Omental fat pad (tissue), 4 donors: ENCODE measurements around the gene SPRED2. TPM values are rescaled to one million over a fixed set of nuclear protein-coding genes. Genes with fewer than 3 reads are reported as not detected.

Source experiments
- ATAC-seq: fragments of 150-250 bp; one replicate; pipeline ENCODE4 v1.9.1; 2016; ENCODE audit warnings: mild to moderate bottlenecking, moderate library complexity; ENCODE audit not compliant: low FRiP score
- DNase-seq: peaks from one replicate; pipeline ENCODE4 v3.0.0-alpha.2; 2019; ENCODE audit warnings: low spot score
- CTCF ChIP-seq, 3 donors: fragments of 450-650 bp; IDR thresholded peaks; one replicate each; pipeline ENCODE4 v1.5.1; 2016 to 2017; ENCODE audit warnings: antibody characterized with exemption in 3 of 3, mild to moderate bottlenecking in 3 of 3, moderate library complexity in 2 of 3
- total RNA-seq, 4 donors: library from RNA; depleted of rRNA; stranded (reverse); fragments of >200 nt; gene quantifications; one replicate each; pipeline ENCODE4 v1.1.0, GENCODE V29; 2016

SPRED2 gene
- total RNA-seq, 4 donors from 2014 or later, result 22.9 to 45.4 (median 26.6) TPM

GRCh38 chr2:65305934-65306333 lies 126.5 kb downstream of the SPRED2 start:
- ATAC-seq (no peak), DNase-seq (no peak)
- TF ChIP-seq CTCF (IDR thresholded peaks at IDR 0.05), result no peak

GRCh38 chr2:65300761-65301711 lies 131.4 kb downstream of the SPRED2 start:
- ATAC-seq (peak; percentile 64), DNase-seq (no peak)
- TF ChIP-seq CTCF (IDR thresholded peaks at IDR 0.05), result no peak

- ATAC-seq (peak; percentile 88), DNase-seq (no peak)
- no peak for TF ChIP-seq CTCF (IDR thresholded peaks at IDR 0.05)
These were observed 132.2 kb downstream of the SPRED2 start for GRCh38 chr2:65300134-65300760.

- DNase-seq (no peak), ATAC-seq (peak; percentile 17)
- no peak for TF ChIP-seq CTCF (IDR thresholded peaks at IDR 0.05)
These were observed 133.2 kb downstream of the SPRED2 start for GRCh38 chr2:65299246-65299645.

GRCh38 chr2:65298089-65298488 lies 134.3 kb downstream of the SPRED2 start:
- DNase-seq, result no peak
- TF ChIP-seq CTCF (IDR thresholded peaks at IDR 0.05), result no peak
- ATAC-seq, result no peak

- no peak for ATAC-seq
- DNase-seq, result no peak
These were observed 134.9 kb downstream of the SPRED2 start for GRCh38 chr2:65297544-65297943.

More at GRCh38 chr2:65297544-65297943, 134.9 kb downstream of the SPRED2 start:
- TF ChIP-seq CTCF (IDR thresholded peaks at IDR 0.05), result no peak
